ENCODE measurements around the gene MAPKAP1. TPM values are rescaled to one million over a fixed set of nuclear protein-coding genes. Genes with fewer than 3 reads are reported as not detected.
A peak's percentile ranks its signal among the peaks of the same experiment; 100 is the strongest.

MAPKAP1 gene
- total RNA-seq, 1 experiment from 2014 or later = 114 TPM

- Histone ChIP-seq H3K4me3 (ENCODE audit: insufficient read depth, low read depth, low read length) (no peak overlapping the region), H3K27me3 (ENCODE audit: control insufficient read depth, insufficient read depth, low read length) (no peaks in the 10 kb centered on the region), H3K36me3 (replicated peaks; ENCODE audit: control insufficient read depth, insufficient read depth, low read length) (no peaks in the 10 kb centered on the region)
- DNase-seq = no peak
Measured at GRCh38 chr9:125497906-125498305, 209.1 kb downstream of the MAPKAP1 start.

- H3K27me3 ChIP-seq (ENCODE audit: control insufficient read depth, insufficient read depth, low read length) = no peaks in the 10 kb centered on the region
- H3K36me3 ChIP-seq (replicated peaks; ENCODE audit: control insufficient read depth, insufficient read depth, low read length) = no peaks in the 10 kb centered on the region
- no peak for DNase-seq
- H3K4me3 ChIP-seq (ENCODE audit: insufficient read depth, low read depth, low read length) = no peak overlapping the region
Measured at GRCh38 chr9:125497478-125497877, 209.5 kb downstream of the MAPKAP1 start.

- Histone ChIP-seq H3K36me3 (replicated peaks; ENCODE audit: control insufficient read depth, insufficient read depth, low read length) (no peaks in the 10 kb centered on the region), H3K27me3 (ENCODE audit: control insufficient read depth, insufficient read depth, low read length) (no peaks in the 10 kb centered on the region), H3K4me3 (ENCODE audit: insufficient read depth, low read depth, low read length) (no peak overlapping the region)
- peak; percentile 40 for DNase-seq
Measured at GRCh38 chr9:125496313-125496834, 210.6 kb downstream of the MAPKAP1 start.

- Histone ChIP-seq H3K4me3 (ENCODE audit: insufficient read depth, low read depth, low read length) (no peak overlapping the region), H3K36me3 (replicated peaks; ENCODE audit: control insufficient read depth, insufficient read depth, low read length) (no peaks in the 10 kb centered on the region), H3K27me3 (ENCODE audit: control insufficient read depth, insufficient read depth, low read length) (no peaks in the 10 kb centered on the region)
- no peak for DNase-seq
Measured at GRCh38 chr9:125495172-125496119, 211.6 kb downstream of the MAPKAP1 start.

- Histone ChIP-seq H3K4me3 (ENCODE audit: insufficient read depth, low read depth, low read length) (no peak overlapping the region), H3K27me3 (ENCODE audit: control insufficient read depth, insufficient read depth, low read length) (no peaks in the 10 kb centered on the region), H3K36me3 (replicated peaks; ENCODE audit: control insufficient read depth, insufficient read depth, low read length) (no peaks in the 10 kb centered on the region)
- DNase-seq = no peak
Measured at GRCh38 chr9:125494653-125494915, 212.4 kb downstream of the MAPKAP1 start.

GRCh38 chr9:125493881-125494652 lies 212.9 kb downstream of the MAPKAP1 start:
- Histone ChIP-seq H3K27me3 (ENCODE audit: control insufficient read depth, insufficient read depth, low read length) (no peaks in the 10 kb centered on the region), H3K4me3 (ENCODE audit: insufficient read depth, low read depth, low read length) (no peak overlapping the region), H3K36me3 (replicated peaks; ENCODE audit: control insufficient read depth, insufficient read depth, low read length) (no peaks in the 10 kb centered on the region)
- no peak for DNase-seq

- DNase-seq = no peak
- no peaks in the 10 kb centered on the region for H3K36me3 ChIP-seq (replicated peaks; ENCODE audit: control insufficient read depth, insufficient read depth, low read length)
- H3K27me3 ChIP-seq (ENCODE audit: control insufficient read depth, insufficient read depth, low read length) = no peaks in the 10 kb centered on the region
- no peak overlapping the region for H3K4me3 ChIP-seq (ENCODE audit: insufficient read depth, low read depth, low read length)
Measured at GRCh38 chr9:125493384-125493783, 213.6 kb downstream of the MAPKAP1 start.

GRCh38 chr9:125492719-125493118 lies 214.3 kb downstream of the MAPKAP1 start:
- H3K36me3 ChIP-seq (replicated peaks; ENCODE audit: control insufficient read depth, insufficient read depth, low read length) = no peaks in the 10 kb centered on the region
- no peak for DNase-seq
- H3K27me3 ChIP-seq (ENCODE audit: control insufficient read depth, insufficient read depth, low read length) = no peaks in the 10 kb centered on the region
- H3K4me3 ChIP-seq (ENCODE audit: insufficient read depth, low read depth, low read length) = no peak overlapping the region

GRCh38 chr9:125487842-125488241 lies 219.2 kb downstream of the MAPKAP1 start:
- Histone ChIP-seq H3K4me3 (ENCODE audit: insufficient read depth, low read depth, low read length) (no peak overlapping the region), H3K27me3 (ENCODE audit: control insufficient read depth, insufficient read depth, low read length) (no peaks in the 10 kb centered on the region), H3K36me3 (replicated peaks; ENCODE audit: control insufficient read depth, insufficient read depth, low read length) (no peaks in the 10 kb centered on the region)
- no peak for DNase-seq

- no peak for DNase-seq
- H3K27me3 ChIP-seq (ENCODE audit: control insufficient read depth, insufficient read depth, low read length) = no peaks in the 10 kb centered on the region
- H3K36me3 ChIP-seq (replicated peaks; ENCODE audit: control insufficient read depth, insufficient read depth, low read length) = no peaks in the 10 kb centered on the region
- H3K4me3 ChIP-seq (ENCODE audit: insufficient read depth, low read depth, low read length) = no peak overlapping the region
Measured at GRCh38 chr9:125486576-125486975, 220.4 kb downstream of the MAPKAP1 start.

GRCh38 chr9:125486152-125486508 lies 220.9 kb downstream of the MAPKAP1 start:
- Histone ChIP-seq H3K36me3 (replicated peaks; ENCODE audit: control insufficient read depth, insufficient read depth, low read length) (no peaks in the 10 kb centered on the region), H3K27me3 (ENCODE audit: control insufficient read depth, insufficient read depth, low read length) (no peaks in the 10 kb centered on the region), H3K4me3 (ENCODE audit: insufficient read depth, low read depth, low read length) (no peak overlapping the region)
- DNase-seq = no peak

- no peaks in the 10 kb centered on the region for H3K27me3 ChIP-seq (ENCODE audit: control insufficient read depth, insufficient read depth, low read length)
- H3K4me3 ChIP-seq (ENCODE audit: insufficient read depth, low read depth, low read length) = no peak overlapping the region
- no peak for DNase-seq
- H3K36me3 ChIP-seq (replicated peaks; ENCODE audit: control insufficient read depth, insufficient read depth, low read length) = 0 out of 2 replicates have a peak, but pooled peaks cover 1% of the 10 kb centered on the region
Measured at GRCh38 chr9:125485471-125486151, 221.4 kb downstream of the MAPKAP1 start.

- no peak for DNase-seq
- Histone ChIP-seq H3K27me3 (ENCODE audit: control insufficient read depth, insufficient read depth, low read length) (no peaks in the 10 kb centered on the region), H3K4me3 (ENCODE audit: insufficient read depth, low read depth, low read length) (no peak overlapping the region), H3K36me3 (replicated peaks; ENCODE audit: control insufficient read depth, insufficient read depth, low read length) (0 out of 2 replicates have a peak, but pooled peaks cover 1% of the 10 kb centered on the region)
Measured at GRCh38 chr9:125484350-125485282, 222.4 kb downstream of the MAPKAP1 start.

GRCh38 chr9:125483697-125484096 lies 223.3 kb downstream of the MAPKAP1 start:
- no peak for DNase-seq
- Histone ChIP-seq H3K36me3 (replicated peaks; ENCODE audit: control insufficient read depth, insufficient read depth, low read length) (0 out of 2 replicates have a peak, but pooled peaks cover 1% of the 10 kb centered on the region), H3K27me3 (ENCODE audit: control insufficient read depth, insufficient read depth, low read length) (no peaks in the 10 kb centered on the region), H3K4me3 (ENCODE audit: insufficient read depth, low read depth, low read length) (no peak overlapping the region)

Data from H7 (cell line).